Activated CD4-positive, alpha-beta T cell treated with anti-CD3 and anti-CD28 coated beads, Interleukin-2, amount 10 ng/mL, durations not matched to agents 7 days and 5 days (primary cell): Measurements from ENCODE around the gene RB1. TPM values are rescaled to one million over a fixed set of nuclear protein-coding genes. Genes with fewer than 3 reads are reported as not detected.

Experiments
- CTCF ChIA-PET: fragments of 350-600 bp; sonication (Branson Sonifier 250); formaldehyde crosslinking; loops from one replicate; lab custom pipeline; 2021; ENCODE audit warnings: antibody characterized with exemption; lab: Charles Lee
- POLR2A ChIA-PET: fragments of 350-600 bp; sonication (Branson Sonifier 250); formaldehyde crosslinking; loops from one replicate; lab custom pipeline; 2021; ENCODE audit warnings: antibody characterized with exemption; lab: Charles Lee
- DNase-seq: peaks from one replicate; pipeline ENCODE4 v3.0.0-alpha.2; 2020
- H3K27ac Mint-ChIP-seq: one replicate; pipeline ENCODE4 v1.8.0; 2021; ENCODE audit warnings: mild to moderate bottlenecking, moderate library complexity, mixed read lengths
- H3K27me3 Mint-ChIP-seq: one replicate; pipeline ENCODE4 v1.8.0; 2021; ENCODE audit warnings: mixed read lengths
- H3K36me3 Mint-ChIP-seq: one replicate; pipeline ENCODE4 v1.8.0; 2021; ENCODE audit warnings: low read depth, mixed read lengths
- H3K4me1 Mint-ChIP-seq: one replicate; pipeline ENCODE4 v1.8.0; 2021; ENCODE audit warnings: mixed read lengths
- H3K4me3 Mint-ChIP-seq: one replicate; pipeline ENCODE4 v1.8.0; 2021; ENCODE audit warnings: mild to moderate bottlenecking, moderate library complexity, mixed read lengths
- H3K9me3 Mint-ChIP-seq: one replicate; pipeline ENCODE4 v1.8.0; 2021; ENCODE audit warnings: mixed read lengths
- total RNA-seq, 2 experiments: library from RNA; stranded (reverse); gene quantifications; one replicate each; pipeline ENCODE4 v1.2.3, GENCODE V29; 2021

Gene RB1
- total RNA-seq, 2 experiments from 2014 or later, result 47.1 to 61.5 TPM

- Mint-ChIP-seq H3K4me1 (peaks cover 53% of the 10 kb centered on the region), H3K27ac (peak overlapping the region; percentile 63), H3K27me3 (no peaks in the 10 kb centered on the region), H3K36me3 (peaks cover 88% of the 10 kb centered on the region), H3K9me3 (peaks cover 14% of the 10 kb centered on the region), H3K4me3 (no peak overlapping the region)
- CTCF ChIA-PET, result interaction anchor here (0.6 to 1.0 kb wide), 3 partner anchors 8 to 1316 kb away, joined by 3 to 6 read pairs (median 3); no protein-coding TSS in a partner anchor
- no peak for DNase-seq
- POLR2A ChIA-PET, result no interaction called here
Measured at GRCh38 chr13:48486836-48487235, 183.3 kb downstream of the RB1 start.

GRCh38 chr13:48487968-48488367 lies 184.4 kb downstream of the RB1 start:
- DNase-seq, result no peak
- Mint-ChIP-seq H3K36me3 (peaks cover 76% of the 10 kb centered on the region), H3K4me3 (peak overlapping the region; percentile 0), H3K4me1 (peaks cover 53% of the 10 kb centered on the region), H3K27ac (no peak overlapping the region), H3K27me3 (no peaks in the 10 kb centered on the region), H3K9me3 (peaks cover 14% of the 10 kb centered on the region)
- CTCF ChIA-PET, result interaction anchor here (0.6 to 1.1 kb wide), 2 partner anchors 76 to 152 kb away, joined by 3 to 5 read pairs; no protein-coding TSS in a partner anchor
- POLR2A ChIA-PET, result interaction anchor here (0.5 kb wide), 1 partner anchor 74 kb away, joined by 3 read pairs; no protein-coding TSS in a partner anchor

DNA sequence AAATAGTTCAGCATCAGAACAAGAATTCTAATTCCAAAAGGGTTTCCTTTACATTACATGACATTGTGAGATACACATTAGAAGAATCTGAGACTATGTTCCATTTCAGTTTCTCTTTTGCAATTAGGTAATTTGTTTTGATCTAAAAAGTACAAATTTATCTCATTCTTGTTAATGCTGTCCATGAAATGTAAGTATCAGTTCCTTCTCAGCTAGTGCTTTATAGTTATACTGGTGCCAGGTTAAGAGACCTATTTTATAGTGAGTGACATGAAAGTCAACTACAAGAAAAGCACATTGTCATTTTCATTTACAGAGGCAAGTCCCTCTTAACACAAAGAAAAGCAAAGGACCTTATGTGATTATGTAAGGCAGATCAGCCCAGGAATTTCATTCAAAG lies 185.4 kb downstream of the RB1 start:
- no peak overlapping the region for H3K4me3 Mint-ChIP-seq
- peaks cover 14% of the 10 kb centered on the region for H3K9me3 Mint-ChIP-seq
- peaks cover 53% of the 10 kb centered on the region for H3K4me1 Mint-ChIP-seq
- no peak overlapping the region for H3K27ac Mint-ChIP-seq
- H3K27me3 Mint-ChIP-seq, result no peaks in the 10 kb centered on the region
- DNase-seq, result no peak
- POLR2A ChIA-PET, result no interaction called here
- H3K36me3 Mint-ChIP-seq, result peaks cover 68% of the 10 kb centered on the region
- CTCF ChIA-PET, result interaction anchor here (1.1 kb wide), 2 partner anchors 75 to 91 kb away, joined by 3 read pairs; no protein-coding TSS in a partner anchor

- Mint-ChIP-seq H3K27me3 (no peaks in the 10 kb centered on the region), H3K36me3 (peaks cover 63% of the 10 kb centered on the region), H3K4me1 (peaks cover 55% of the 10 kb centered on the region), H3K4me3 (no peak overlapping the region), H3K27ac (no peak overlapping the region), H3K9me3 (peaks cover 14% of the 10 kb centered on the region)
- ChIA-PET CTCF (interaction anchor here (1.1 kb wide), 1 partner anchor 90 kb away, joined by 3 read pairs; no protein-coding TSS in a partner anchor), POLR2A (no interaction called here)
- DNase-seq, result no peak
Measured at GRCh38 chr13:48489666-48490065, 186.1 kb downstream of the RB1 start.

DNA sequence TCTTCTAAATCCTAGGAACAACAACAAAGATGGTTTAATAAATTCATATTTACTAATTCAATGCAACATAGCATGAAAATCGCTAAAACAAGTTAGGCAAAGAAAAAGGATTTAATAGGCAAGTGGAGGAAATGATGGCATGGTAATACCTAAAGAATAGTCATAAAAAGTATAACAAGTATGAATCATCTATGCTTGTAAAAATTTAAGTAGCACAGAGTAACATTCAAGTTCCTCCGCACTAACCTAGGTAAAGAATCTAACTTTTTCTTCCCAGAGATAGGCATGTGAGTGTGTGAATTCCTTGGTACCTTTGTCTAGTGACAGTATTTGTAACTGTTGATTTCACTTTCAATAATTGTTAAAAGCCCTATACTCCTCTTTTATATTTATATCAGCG lies 186.7 kb downstream of the RB1 start:
- H3K27ac Mint-ChIP-seq, result no peak overlapping the region
- H3K27me3 Mint-ChIP-seq, result no peaks in the 10 kb centered on the region
- no peak overlapping the region for H3K4me3 Mint-ChIP-seq
- peaks cover 55% of the 10 kb centered on the region for H3K4me1 Mint-ChIP-seq
- H3K36me3 Mint-ChIP-seq, result peaks cover 57% of the 10 kb centered on the region
- POLR2A ChIA-PET, result no interaction called here
- CTCF ChIA-PET, result no interaction called here
- H3K9me3 Mint-ChIP-seq, result peaks cover 11% of the 10 kb centered on the region
- no peak for DNase-seq

GRCh38 chr13:48491423-48492095 lies 188.0 kb downstream of the RB1 start:
- H3K27me3 Mint-ChIP-seq, result no peaks in the 10 kb centered on the region
- H3K9me3 Mint-ChIP-seq, result peaks cover 7% of the 10 kb centered on the region
- H3K4me1 Mint-ChIP-seq, result peaks cover 60% of the 10 kb centered on the region
- no peak overlapping the region for H3K4me3 Mint-ChIP-seq
- DNase-seq, result no peak
- ChIA-PET POLR2A (interaction anchor here (0.7 to 1.8 kb wide), 2 partner anchors 14 to 79 kb away, joined by 3 to 13 read pairs; partner anchors contain the start of gene LPAR6), CTCF (no interaction called here)
- H3K36me3 Mint-ChIP-seq, result peaks cover 51% of the 10 kb centered on the region
- H3K27ac Mint-ChIP-seq, result no peak overlapping the region

GRCh38 chr13:48492096-48492440 lies 188.5 kb downstream of the RB1 start:
- H3K4me3 Mint-ChIP-seq, result no peak overlapping the region
- H3K27ac Mint-ChIP-seq, result no peak overlapping the region
- ChIA-PET POLR2A (interaction anchor here (0.7 to 1.8 kb wide), 2 partner anchors 14 to 79 kb away, joined by 3 to 13 read pairs; partner anchors contain the start of gene LPAR6), CTCF (no interaction called here)
- no peaks in the 10 kb centered on the region for H3K27me3 Mint-ChIP-seq
- H3K36me3 Mint-ChIP-seq, result peaks cover 50% of the 10 kb centered on the region
- H3K9me3 Mint-ChIP-seq, result peaks cover 7% of the 10 kb centered on the region
- H3K4me1 Mint-ChIP-seq, result peaks cover 61% of the 10 kb centered on the region
- DNase-seq, result no peak

- Mint-ChIP-seq H3K27ac (no peak overlapping the region), H3K9me3 (peaks cover 3% of the 10 kb centered on the region), H3K4me1 (peaks cover 62% of the 10 kb centered on the region), H3K27me3 (no peaks in the 10 kb centered on the region), H3K36me3 (peaks cover 47% of the 10 kb centered on the region), H3K4me3 (no peak overlapping the region)
- ChIA-PET CTCF (no interaction called here), POLR2A (interaction anchor here (0.7 to 1.8 kb wide), 2 partner anchors 13 to 80 kb away, joined by 3 to 13 read pairs; partner anchors contain the start of gene LPAR6)
- peak; percentile 86 for DNase-seq
Measured at GRCh38 chr13:48492470-48493065, 189.0 kb downstream of the RB1 start.

- peaks cover 43% of the 10 kb centered on the region for H3K36me3 Mint-ChIP-seq
- no peak for DNase-seq
- ChIA-PET CTCF (no interaction called here), POLR2A (interaction anchor here (1.8 kb wide), 1 partner anchor 13 kb away, joined by 13 read pairs; no protein-coding TSS in a partner anchor)
- no peak overlapping the region for H3K4me3 Mint-ChIP-seq
- H3K27me3 Mint-ChIP-seq, result no peaks in the 10 kb centered on the region
- H3K27ac Mint-ChIP-seq, result no peak overlapping the region
- H3K4me1 Mint-ChIP-seq, result peaks cover 62% of the 10 kb centered on the region
- H3K9me3 Mint-ChIP-seq, result no peaks in the 10 kb centered on the region
Measured at GRCh38 chr13:48493066-48493765, 189.7 kb downstream of the RB1 start.

GRCh38 chr13:48493851-48494250 lies 190.3 kb downstream of the RB1 start:
- Mint-ChIP-seq H3K9me3 (no peaks in the 10 kb centered on the region), H3K27me3 (no peaks in the 10 kb centered on the region), H3K4me1 (peaks cover 62% of the 10 kb centered on the region), H3K4me3 (no peak overlapping the region), H3K36me3 (peaks cover 41% of the 10 kb centered on the region), H3K27ac (no peak overlapping the region)
- ChIA-PET POLR2A (no interaction called here), CTCF (interaction anchor here (1.0 kb wide), 1 partner anchor 9 kb away, joined by 3 read pairs; no protein-coding TSS in a partner anchor)
- no peak for DNase-seq

GRCh38 chr13:48494874-48495273 lies 191.3 kb downstream of the RB1 start:
- POLR2A ChIA-PET, result interaction anchor here (0.6 kb wide), 1 partner anchor 31 kb away, joined by 3 read pairs; no protein-coding TSS in a partner anchor
- no peak for DNase-seq
- H3K4me1 Mint-ChIP-seq, result peaks cover 62% of the 10 kb centered on the region
- CTCF ChIA-PET, result interaction anchor here (0.6 to 1.4 kb wide), 4 partner anchors 9 to 69 kb away, joined by 3 to 4 read pairs (median 3); no protein-coding TSS in a partner anchor
- H3K27ac Mint-ChIP-seq, result no peak overlapping the region
- no peaks in the 10 kb centered on the region for H3K9me3 Mint-ChIP-seq
- H3K36me3 Mint-ChIP-seq, result peaks cover 39% of the 10 kb centered on the region
- H3K4me3 Mint-ChIP-seq, result peak overlapping the region; percentile 28
- no peaks in the 10 kb centered on the region for H3K27me3 Mint-ChIP-seq
